Body of pancreas (tissue), 4 donors: ENCODE measurements around the gene PPP1R3A.

Experiments used
- CTCF ChIP-seq, 7 experiments: fragments of 450-650 bp in 4 of 7; fragments of 200-600 bp in 3 of 7; sonication (generic) in 3 of 7; IDR thresholded peaks; one replicate each; pipeline ENCODE4 v1.5.1; 2016 to 2019; ENCODE audit warnings: antibody characterized with exemption in 7 of 7
- POLR2A ChIP-seq, 3 donors: fragments of 450-650 bp; IDR thresholded peaks; one replicate each; pipeline ENCODE4 v1.6.1; 2016; ENCODE audit warnings: antibody characterized with exemption in 3 of 3, mild to moderate bottlenecking in 2 of 3

GRCh38 chr7:113936982-113937381, 18.2 kb upstream of the PPP1R3A start:
- TF ChIP-seq CTCF (IDR thresholded peaks at IDR 0.05) (no peak), POLR2A (IDR thresholded peaks at IDR 0.05) (no peak)
